K562 (cell line): ENCODE measurements around the gene RIT1. TPM values are rescaled to one million over a fixed set of nuclear protein-coding genes. Genes with fewer than 3 reads are reported as not detected.

ENCODE experiments used
- BRF1 ChIP-seq: IDR thresholded peaks from 3 replicates; pipeline ENCODE4 v1.6.1; 2011; ENCODE audit warnings: borderline replicate concordance, mild to moderate bottlenecking; ENCODE audit not compliant: insufficient read length; ENCODE audit errors: extremely low read depth
- KLF13 ChIP-seq: fragments of 450-650 bp; IDR thresholded peaks from 2 replicates; pipeline ENCODE4 v1.6.1; 2016; ENCODE audit warnings: missing genetic modification characterization, low read depth, mild to moderate bottlenecking, missing compliant biosample characterization, moderate library complexity, borderline replicate concordance
- PML ChIP-seq: IDR thresholded peaks from 2 replicates; pipeline ENCODE4 v1.6.1; 2012; ENCODE audit warnings: low read length, inconsistent platforms
- RBBP5 ChIP-seq: fragments of 200-600 bp; sonication (generic); IDR thresholded peaks from 2 replicates; pipeline ENCODE4 v1.6.1; 2012; ENCODE audit warnings: borderline replicate concordance, mild to moderate bottlenecking, low read length, control low read depth, inconsistent platforms; ENCODE audit not compliant: insufficient read depth, poor library complexity, severe bottlenecking
- SMARCE1 ChIP-seq: fragments of 450-650 bp; IDR thresholded peaks from 2 replicates; pipeline ENCODE4 v1.7.1; 2016; ENCODE audit warnings: mild to moderate bottlenecking
- SREBF2 ChIP-seq: sonication (generic); formaldehyde crosslinking; IDR thresholded peaks from 2 replicates; pipeline ENCODE4 v1.4.0; 2020; ENCODE audit warnings: mild to moderate bottlenecking, missing genetic modification reagents
- polyA plus RNA-seq, 8 experiments: library from polyadenylated mRNA; depleted of rRNA in 4 of 8; stranded (reverse) in 5 of 8; unstranded in 3 of 8; fragments of >200 nt; fragmentation: Nextera tagmentation in 2 of 8; fragmentation: Illumina TruSeq in 1 of 8; extraction: Ambion mirVana in 2 of 8; extraction: Trizol in 1 of 8; gene quantifications; 2 replicates each; pipeline versions ENCODE4 v1.2.1 to v1.2.3, GENCODE V29; 2011 to 2014; ENCODE audit warnings: inconsistent platforms in 1 of 8, missing spikeins in 1 of 8
- total RNA-seq, 7 experiments: library from RNA; depleted of rRNA in 6 of 7; stranded (reverse); fragments of >200 nt in 6 of 7; fragmentation: Illumina TruSeq in 2 of 7; extraction: Trizol in 2 of 7; gene quantifications; 2 replicates each; pipeline versions ENCODE4 v1.2.1 to v1.2.3, GENCODE V29; 2011 to 2021; ENCODE audit warnings: low replicate concordance in 1 of 7
- TF ChIP-seq, protein P1 (sequence below), 2 experiments: fragments of 450-650 bp in 1 of 2; sonication (generic) in 1 of 2; formaldehyde crosslinking in 1 of 2; IDR thresholded peaks; 2 replicates each; pipeline versions ENCODE4 v1.7.1 to v1.9.0; 2016 to 2022; ENCODE audit warnings: inconsistent platforms in 1 of 2, mild to moderate bottlenecking in 1 of 2, missing genetic modification reagents in 1 of 2
- TF ChIP-seq, protein P2 (sequence below): sonication (generic); formaldehyde crosslinking; IDR thresholded peaks from 2 replicates; pipeline ENCODE4 v1.8.0; 2022; ENCODE audit warnings: mild to moderate bottlenecking, low read depth, missing genetic modification reagents
- TF ChIP-seq, protein P3 (sequence below): fragments of 450-650 bp; IDR thresholded peaks from one replicate; pipeline ENCODE4 v1.6.1; 2018; ENCODE audit warnings: mild to moderate bottlenecking, moderate library complexity; ENCODE audit not compliant: partially characterized antibody

Gene RIT1
- total and polyA plus RNA-seq, 9 of the 15 experiments (the other 6 are each of a cell fraction or from before 2014, with no cell fraction given): 13.5 to 57.6 (median 22.9) TPM

DNA sequence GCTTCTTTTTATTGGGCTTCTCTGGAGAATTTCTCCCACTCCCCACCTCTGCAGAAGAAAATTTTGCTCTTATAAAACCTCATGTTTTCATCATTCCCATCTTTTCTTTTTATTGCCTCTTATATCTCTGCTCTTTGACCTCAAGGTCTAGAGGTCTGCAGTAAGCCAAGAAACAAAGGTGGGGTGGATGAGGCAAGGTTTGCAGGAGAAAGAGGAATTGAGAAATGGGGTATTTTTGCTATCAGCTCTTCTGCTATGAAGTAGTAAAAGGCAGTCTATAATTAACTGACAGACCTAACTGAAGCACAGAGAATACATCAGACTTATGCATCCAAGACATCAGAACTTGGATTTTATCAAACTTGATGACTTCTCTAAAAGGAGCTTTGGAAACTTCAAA, 28.9 kb downstream of the RIT1 start (continued):
- TF ChIP-seq, protein P1, sequence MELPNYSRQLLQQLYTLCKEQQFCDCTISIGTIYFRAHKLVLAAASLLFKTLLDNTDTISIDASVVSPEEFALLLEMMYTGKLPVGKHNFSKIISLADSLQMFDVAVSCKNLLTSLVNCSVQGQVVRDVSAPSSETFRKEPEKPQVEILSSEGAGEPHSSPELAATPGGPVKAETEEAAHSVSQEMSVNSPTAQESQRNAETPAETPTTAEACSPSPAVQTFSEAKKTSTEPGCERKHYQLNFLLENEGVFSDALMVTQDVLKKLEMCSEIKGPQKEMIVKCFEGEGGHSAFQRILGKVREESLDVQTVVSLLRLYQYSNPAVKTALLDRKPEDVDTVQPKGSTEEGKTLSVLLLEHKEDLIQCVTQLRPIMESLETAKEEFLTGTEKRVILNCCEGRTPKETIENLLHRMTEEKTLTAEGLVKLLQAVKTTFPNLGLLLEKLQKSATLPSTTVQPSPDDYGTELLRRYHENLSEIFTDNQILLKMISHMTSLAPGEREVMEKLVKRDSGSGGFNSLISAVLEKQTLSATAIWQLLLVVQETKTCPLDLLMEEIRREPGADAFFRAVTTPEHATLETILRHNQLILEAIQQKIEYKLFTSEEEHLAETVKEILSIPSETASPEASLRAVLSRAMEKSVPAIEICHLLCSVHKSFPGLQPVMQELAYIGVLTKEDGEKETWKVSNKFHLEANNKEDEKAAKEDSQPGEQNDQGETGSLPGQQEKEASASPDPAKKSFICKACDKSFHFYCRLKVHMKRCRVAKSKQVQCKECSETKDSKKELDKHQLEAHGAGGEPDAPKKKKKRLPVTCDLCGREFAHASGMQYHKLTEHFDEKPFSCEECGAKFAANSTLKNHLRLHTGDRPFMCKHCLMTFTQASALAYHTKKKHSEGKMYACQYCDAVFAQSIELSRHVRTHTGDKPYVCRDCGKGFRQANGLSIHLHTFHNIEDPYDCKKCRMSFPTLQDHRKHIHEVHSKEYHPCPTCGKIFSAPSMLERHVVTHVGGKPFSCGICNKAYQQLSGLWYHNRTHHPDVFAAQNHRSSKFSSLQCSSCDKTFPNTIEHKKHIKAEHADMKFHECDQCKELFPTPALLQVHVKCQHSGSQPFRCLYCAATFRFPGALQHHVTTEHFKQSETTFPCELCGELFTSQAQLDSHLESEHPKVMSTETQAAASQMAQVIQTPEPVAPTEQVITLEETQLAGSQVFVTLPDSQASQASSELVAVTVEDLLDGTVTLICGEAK (IDR thresholded peaks at IDR 0.05): no peak
- TF ChIP-seq, protein P1 (CRISPR knock-in tag; IDR thresholded peaks at IDR 0.05): no peak
- TF ChIP-seq SMARCE1 (no peak), BRF1 (no peak), SREBF2 (no peak), RBBP5 (no peak), KLF13 (no peak), PML (no peak)
- TF ChIP-seq, protein P2, sequence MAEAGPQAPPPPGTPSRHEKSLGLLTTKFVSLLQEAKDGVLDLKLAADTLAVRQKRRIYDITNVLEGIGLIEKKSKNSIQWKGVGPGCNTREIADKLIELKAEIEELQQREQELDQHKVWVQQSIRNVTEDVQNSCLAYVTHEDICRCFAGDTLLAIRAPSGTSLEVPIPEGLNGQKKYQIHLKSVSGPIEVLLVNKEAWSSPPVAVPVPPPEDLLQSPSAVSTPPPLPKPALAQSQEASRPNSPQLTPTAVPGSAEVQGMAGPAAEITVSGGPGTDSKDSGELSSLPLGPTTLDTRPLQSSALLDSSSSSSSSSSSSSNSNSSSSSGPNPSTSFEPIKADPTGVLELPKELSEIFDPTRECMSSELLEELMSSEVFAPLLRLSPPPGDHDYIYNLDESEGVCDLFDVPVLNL (CRISPR knock-in tag): no peak
- TF ChIP-seq, protein P3, sequence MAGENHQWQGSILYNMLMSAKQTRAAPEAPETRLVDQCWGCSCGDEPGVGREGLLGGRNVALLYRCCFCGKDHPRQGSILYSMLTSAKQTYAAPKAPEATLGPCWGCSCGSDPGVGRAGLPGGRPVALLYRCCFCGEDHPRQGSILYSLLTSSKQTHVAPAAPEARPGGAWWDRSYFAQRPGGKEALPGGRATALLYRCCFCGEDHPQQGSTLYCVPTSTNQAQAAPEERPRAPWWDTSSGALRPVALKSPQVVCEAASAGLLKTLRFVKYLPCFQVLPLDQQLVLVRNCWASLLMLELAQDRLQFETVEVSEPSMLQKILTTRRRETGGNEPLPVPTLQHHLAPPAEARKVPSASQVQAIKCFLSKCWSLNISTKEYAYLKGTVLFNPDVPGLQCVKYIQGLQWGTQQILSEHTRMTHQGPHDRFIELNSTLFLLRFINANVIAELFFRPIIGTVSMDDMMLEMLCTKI: no peak
